Progenitor cell of endocrine pancreas (in vitro differentiated cells): ENCODE measurements around the gene ARHGEF4. TPM values are rescaled to one million over a fixed set of nuclear protein-coding genes. Genes with fewer than 3 reads are reported as not detected.

Source experiments
- DNase-seq: peaks from one replicate; pipeline ENCODE4 v3.0.0; 2021; ENCODE audit warnings: low spot score; ENCODE audit not compliant: unreplicated experiment
- H3K27ac Mint-ChIP-seq: 2 replicates; pipeline ENCODE4 v1.8.0; 2021; ENCODE audit warnings: mild to moderate bottlenecking, moderate library complexity, mixed read lengths
- H3K27me3 Mint-ChIP-seq: 2 replicates; pipeline ENCODE4 v1.8.0; 2021; ENCODE audit warnings: mixed read lengths
- H3K36me3 Mint-ChIP-seq: 2 replicates; pipeline ENCODE4 v1.8.0; 2022; ENCODE audit warnings: mixed read lengths; ENCODE audit not compliant: insufficient read depth
- H3K4me1 Mint-ChIP-seq: 2 replicates; pipeline ENCODE4 v1.8.0; 2021; ENCODE audit warnings: low read depth, mixed read lengths
- H3K4me3 Mint-ChIP-seq: 2 replicates; pipeline ENCODE4 v1.8.0; 2021; ENCODE audit warnings: low read depth, mild to moderate bottlenecking, moderate library complexity, mixed read lengths
- H3K9me3 Mint-ChIP-seq: 2 replicates; pipeline ENCODE4 v1.8.0; 2021; ENCODE audit warnings: low read depth, mixed read lengths
- total RNA-seq: library from RNA; stranded (reverse); gene quantifications from 2 replicates; pipeline ENCODE4 v1.2.1, GENCODE V29; 2021
- TF ChIP-seq, protein P1 (sequence below): fragments of 200-600 bp; sonication (generic); IDR thresholded peaks from one replicate; pipeline ENCODE4 v1.5.0; 2021; ENCODE audit warnings: antibody characterized with exemption, mild to moderate bottlenecking; ENCODE audit not compliant: unreplicated experiment

Gene ARHGEF4
- total RNA-seq, 1 donor from 2014 or later = 5.6 TPM

- Mint-ChIP-seq H3K27me3 (peaks cover 5% of the 10 kb centered on the region), H3K27ac (no peak overlapping the region), H3K9me3 (no peaks in the 10 kb centered on the region), H3K36me3 (no peaks in the 10 kb centered on the region), H3K4me1 (peaks cover 3% of the 10 kb centered on the region), H3K4me3 (no peak overlapping the region)
- DNase-seq = no peak
- TF ChIP-seq, protein P1, sequence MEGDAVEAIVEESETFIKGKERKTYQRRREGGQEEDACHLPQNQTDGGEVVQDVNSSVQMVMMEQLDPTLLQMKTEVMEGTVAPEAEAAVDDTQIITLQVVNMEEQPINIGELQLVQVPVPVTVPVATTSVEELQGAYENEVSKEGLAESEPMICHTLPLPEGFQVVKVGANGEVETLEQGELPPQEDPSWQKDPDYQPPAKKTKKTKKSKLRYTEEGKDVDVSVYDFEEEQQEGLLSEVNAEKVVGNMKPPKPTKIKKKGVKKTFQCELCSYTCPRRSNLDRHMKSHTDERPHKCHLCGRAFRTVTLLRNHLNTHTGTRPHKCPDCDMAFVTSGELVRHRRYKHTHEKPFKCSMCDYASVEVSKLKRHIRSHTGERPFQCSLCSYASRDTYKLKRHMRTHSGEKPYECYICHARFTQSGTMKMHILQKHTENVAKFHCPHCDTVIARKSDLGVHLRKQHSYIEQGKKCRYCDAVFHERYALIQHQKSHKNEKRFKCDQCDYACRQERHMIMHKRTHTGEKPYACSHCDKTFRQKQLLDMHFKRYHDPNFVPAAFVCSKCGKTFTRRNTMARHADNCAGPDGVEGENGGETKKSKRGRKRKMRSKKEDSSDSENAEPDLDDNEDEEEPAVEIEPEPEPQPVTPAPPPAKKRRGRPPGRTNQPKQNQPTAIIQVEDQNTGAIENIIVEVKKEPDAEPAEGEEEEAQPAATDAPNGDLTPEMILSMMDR = no peak
Observed at GRCh38 chr2:130820279-130820861, 16.3 kb upstream of the ARHGEF4 start.

- Mint-ChIP-seq H3K4me3 (no peak overlapping the region), H3K27me3 (peaks cover 6% of the 10 kb centered on the region), H3K36me3 (no peaks in the 10 kb centered on the region), H3K9me3 (no peaks in the 10 kb centered on the region), H3K4me1 (peaks cover 3% of the 10 kb centered on the region), H3K27ac (no peak overlapping the region)
- TF ChIP-seq, protein P1 = no peak
- DNase-seq = no peak
Observed at GRCh38 chr2:130821867-130822266, 14.8 kb upstream of the ARHGEF4 start.

GRCh38 chr2:130822766-130823165 lies 13.9 kb upstream of the ARHGEF4 start:
- H3K36me3 Mint-ChIP-seq = no peaks in the 10 kb centered on the region
- no peak overlapping the region for H3K27ac Mint-ChIP-seq
- H3K27me3 Mint-ChIP-seq = peaks cover 6% of the 10 kb centered on the region
- no peak for DNase-seq
- TF ChIP-seq, protein P1 = no peak
- H3K4me1 Mint-ChIP-seq = peaks cover 3% of the 10 kb centered on the region
- no peaks in the 10 kb centered on the region for H3K9me3 Mint-ChIP-seq
- H3K4me3 Mint-ChIP-seq = no peak overlapping the region

- Mint-ChIP-seq H3K27me3 (peaks cover 6% of the 10 kb centered on the region), H3K36me3 (no peaks in the 10 kb centered on the region), H3K27ac (no peak overlapping the region), H3K4me3 (no peak overlapping the region), H3K4me1 (peaks cover 3% of the 10 kb centered on the region), H3K9me3 (no peaks in the 10 kb centered on the region)
- DNase-seq = no peak
- TF ChIP-seq, protein P1 = no peak
Observed at GRCh38 chr2:130823171-130823885, 13.4 kb upstream of the ARHGEF4 start.

DNA sequence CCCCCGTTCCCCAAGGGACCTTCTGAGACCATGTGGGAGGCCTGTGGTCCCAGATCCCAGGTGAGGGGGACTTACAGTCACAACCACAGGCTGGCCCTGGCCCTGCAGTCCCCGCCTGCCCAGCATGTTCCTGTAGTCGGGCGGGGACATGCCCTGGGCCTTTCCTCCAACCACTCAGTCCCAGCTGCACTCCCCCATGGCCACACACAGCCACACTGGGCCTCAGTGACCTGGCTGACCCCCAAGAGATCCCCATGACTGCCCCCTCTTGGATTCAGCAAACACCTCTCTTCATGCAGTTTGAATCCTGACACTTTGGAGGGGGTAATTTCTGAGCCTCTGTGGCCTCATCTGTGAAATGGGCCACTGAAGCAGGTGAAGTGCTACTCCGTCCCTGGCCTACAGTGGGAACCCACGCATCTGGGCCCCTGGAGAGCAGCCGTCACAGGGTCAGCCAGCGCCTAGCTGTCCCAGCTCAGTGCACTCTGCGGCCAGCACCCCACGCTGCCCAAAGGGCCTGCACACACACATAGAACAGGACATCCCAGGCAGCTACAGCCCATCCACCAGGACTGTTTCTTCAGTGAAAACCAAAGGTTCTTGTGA lies 12.7 kb upstream of the ARHGEF4 start:
- no peak overlapping the region for H3K27ac Mint-ChIP-seq
- H3K27me3 Mint-ChIP-seq = peaks cover 6% of the 10 kb centered on the region
- H3K4me3 Mint-ChIP-seq = no peak overlapping the region
- H3K36me3 Mint-ChIP-seq = no peaks in the 10 kb centered on the region
- TF ChIP-seq, protein P1 = no peak
- H3K9me3 Mint-ChIP-seq = no peaks in the 10 kb centered on the region
- DNase-seq = no peak
- peaks cover 3% of the 10 kb centered on the region for H3K4me1 Mint-ChIP-seq
